Panc1 (cell line): ENCODE measurements around the gene CNOT4. TPM values are rescaled to one million over a fixed set of nuclear protein-coding genes. Genes with fewer than 3 reads are reported as not detected.

Experiments used
- ATAC-seq: fragments of 200-7000 bp; cut with Tn5 transposase; 2 replicates; pipeline ENCODE4 v1.9.1; 2020; ENCODE audit warnings: mild to moderate bottlenecking, moderate library complexity
- BruUV-seq: library from RNA; stranded (reverse); fragments of 400-500 nt; replicated peaks from 2 replicates; lab custom pipeline; 2021; lab: Mats Ljungman, UMichigan
- CTCF ChIA-PET: fragments of 300-600 bp; sonication (Branson Sonifier 250); formaldehyde crosslinking; loops from one replicate; lab custom pipeline; 2022; ENCODE audit warnings: antibody characterized with exemption; lab: Charles Lee
- POLR2A ChIA-PET: fragments of 300-600 bp; sonication (Branson Sonifier 250); formaldehyde crosslinking; loops from one replicate; lab custom pipeline; 2022; ENCODE audit warnings: antibody characterized with exemption; lab: Charles Lee
- DNase-seq: peaks from one replicate; pipeline ENCODE4 v3.0.0-alpha.2; 2010; ENCODE audit warnings: low read depth, low spot score
- H3K27ac ChIP-seq: 2 replicates; pipeline ENCODE4 v1.5.1; 2011; ENCODE audit warnings: mild to moderate bottlenecking, low read length, inconsistent platforms
- H3K27me3 ChIP-seq: fragments of 200-500 bp; sonication (Bioruptor generic); 2 replicates; pipeline ENCODE4 v1.6.0; 2014; ENCODE audit warnings: low read length, inconsistent platforms; ENCODE audit not compliant: control insufficient read depth, insufficient read depth
- H3K36me3 ChIP-seq: fragments of 200-500 bp; sonication (Bioruptor generic); 2 replicates; pipeline ENCODE4 v1.5.1; 2014; ENCODE audit warnings: inconsistent platforms, mild to moderate bottlenecking, low read length, moderate library complexity; ENCODE audit not compliant: control insufficient read depth, insufficient read depth
- H3K4me1 ChIP-seq: 2 replicates; pipeline ENCODE4 v1.5.1; 2011; ENCODE audit warnings: inconsistent platforms, mild to moderate bottlenecking, low read length, moderate library complexity; ENCODE audit not compliant: control insufficient read depth, insufficient read depth
- H3K4me3 ChIP-seq, 2 experiments: 2 replicates each; pipeline ENCODE4 v1.5.1; 2011 to 2012; ENCODE audit warnings: low read depth in 2 of 2, low read length in 2 of 2, mild to moderate bottlenecking in 2 of 2, inconsistent platforms in 1 of 2, moderate library complexity in 1 of 2
- H3K9me3 ChIP-seq: fragments of 200-500 bp; sonication (Bioruptor generic); 2 replicates; pipeline ENCODE4 v1.5.1; 2014; ENCODE audit warnings: low read depth, mild to moderate bottlenecking, inconsistent platforms, low read length, moderate library complexity; ENCODE audit not compliant: control insufficient read depth, insufficient read depth
- CTCF ChIP-seq: fragments of 450-650 bp; IDR thresholded peaks from 2 replicates; pipeline ENCODE4 v1.5.1; 2017; ENCODE audit warnings: mild to moderate bottlenecking
- POLR2AphosphoS5 ChIP-seq: IDR thresholded peaks from 2 replicates; pipeline ENCODE4 v1.6.1; 2012; ENCODE audit warnings: mild to moderate bottlenecking, low read depth, low read length, moderate library complexity
- REST ChIP-seq, 2 experiments: IDR thresholded peaks; 2 replicates each; pipeline ENCODE4 v1.6.1; 2011 to 2012; ENCODE audit warnings: low read depth in 2 of 2, control low read depth in 1 of 2, low read length in 1 of 2, mild to moderate bottlenecking in 1 of 2, moderate library complexity in 1 of 2; ENCODE audit not compliant: insufficient read depth in 1 of 2
- SIN3A ChIP-seq: IDR thresholded peaks from 2 replicates; pipeline ENCODE4 v1.6.1; 2012; ENCODE audit warnings: low read depth, mild to moderate bottlenecking, low read length, moderate library complexity, borderline replicate concordance; ENCODE audit not compliant: insufficient read depth
- TCF7L2 ChIP-seq: IDR thresholded peaks from 2 replicates; pipeline ENCODE4 v1.6.1; 2011; ENCODE audit warnings: mild to moderate bottlenecking, low read depth, low read length, inconsistent platforms
- in situ Hi-C: cut with HindIII; loops from 2 replicates; pipeline ENCODE4 v1.10.0; 2016; ENCODE audit warnings: low sequenced_read_pairs, low pct_unique_long_range_greater_than_20kb
- intact Hi-C: fragments of 100-400 bp; cut with micrococcal nuclease; formaldehyde crosslinking; loops from one replicate; pipeline ENCODE4 v1.10.0; 2022; ENCODE audit not compliant: unreplicated experiment
- total RNA-seq: library from RNA; stranded (reverse); gene quantifications from one replicate; pipeline ENCODE4 v1.2.1, GENCODE V29; 2021; ENCODE audit not compliant: unreplicated experiment

The CNOT4 gene
- total RNA-seq, 1 experiment from 2014 or later = 22.3 TPM

- DNase-seq = no peak
- POLR2A ChIA-PET = no interaction called here
- CTCF ChIA-PET = no interaction called here
- TF ChIP-seq SIN3A (no peak), TCF7L2 (no peak), REST (IDR thresholded peaks at IDR 0.05; ENCODE audit: insufficient read depth in 1 of 2, low read depth in 2 of 2, low read length in 1 of 2) (no peak), POLR2AphosphoS5 (no peak), CTCF (no peak)
- H3K36me3 ChIP-seq = peaks cover 5% of the 10 kb centered on the region; the same call in 1 of the 2 replicates
- no peaks in the 10 kb centered on the region for H3K4me1 ChIP-seq
- no peaks in the 10 kb centered on the region for H3K27me3 ChIP-seq
- in situ Hi-C loops = no loop called here
- intact Hi-C loops = no loop called here
- ATAC-seq = no peak
- BruUV-seq = no TSS peak
- no peaks in the 10 kb centered on the region for H3K9me3 ChIP-seq
- no peak overlapping the region for H3K27ac ChIP-seq
- H3K4me3 ChIP-seq = no peak overlapping the region
These were observed 98.8 kb downstream of the CNOT4 start for GRCh38 chr7:135411098-135411497.

- H3K4me1 ChIP-seq = no peaks in the 10 kb centered on the region
- POLR2A ChIA-PET = no interaction called here
- CTCF ChIA-PET = no interaction called here
- BruUV-seq = no TSS peak
- DNase-seq (no peak), ATAC-seq (no peak)
- no peaks in the 10 kb centered on the region for H3K27me3 ChIP-seq
- in situ Hi-C loops (no loop called here), intact Hi-C loops (no loop called here)
- H3K9me3 ChIP-seq = no peaks in the 10 kb centered on the region
- TF ChIP-seq SIN3A (no peak), REST (IDR thresholded peaks at IDR 0.05; ENCODE audit: insufficient read depth in 1 of 2, low read depth in 2 of 2, low read length in 1 of 2) (no peak), POLR2AphosphoS5 (no peak), TCF7L2 (no peak), CTCF (no peak)
- H3K4me3 ChIP-seq = no peak overlapping the region
- peaks cover 5% of the 10 kb centered on the region; the same call in 1 of the 2 replicates for H3K36me3 ChIP-seq
- no peak overlapping the region for H3K27ac ChIP-seq
These were observed 99.4 kb downstream of the CNOT4 start for GRCh38 chr7:135410543-135410942.
